HCT116 (cell line): ENCODE results near the gene WDR4. TPM values are rescaled to one million over a fixed set of nuclear protein-coding genes. Genes with fewer than 3 reads are reported as not detected.

Source experiments
- ATAC-seq: fragments of 200-7000 bp; cut with Tn5 transposase; 2 replicates; pipeline ENCODE4 v1.9.1; 2020; ENCODE audit warnings: mild to moderate bottlenecking, moderate library complexity
- BruUV-seq: library from RNA; stranded (reverse); fragments of 400-500 nt; replicated peaks from 2 replicates; lab custom pipeline; 2021; lab: Mats Ljungman, UMichigan
- CTCF ChIA-PET: fragments of 300-600 bp; sonication (Branson Sonifier 250); formaldehyde crosslinking; loops from one replicate; lab custom pipeline; 2021; ENCODE audit warnings: antibody characterized with exemption; lab: Charles Lee
- POLR2A ChIA-PET: fragments of 300-600, 350-600 bp; sonication (Branson Sonifier 250); formaldehyde crosslinking; loops from one replicate; lab custom pipeline; 2021; ENCODE audit warnings: antibody characterized with exemption; lab: Charles Lee
- RAD21 ChIA-PET, 2 experiments: fragments of 300-600 bp; sonication (Branson Sonifier 250); formaldehyde crosslinking; loops; one replicate each; lab custom pipeline; 2023; ENCODE audit warnings: low total read pairs in 2 of 2; ENCODE audit not compliant: uncharacterized antibody in 2 of 2, unreplicated experiment in 2 of 2, low non-redundant PET in 1 of 2; lab: Charles Lee
- DNase-seq: peaks from one replicate; pipeline ENCODE4 v3.0.0-alpha.2; 2010; ENCODE audit warnings: low read depth, low spot score
- H2AFZ ChIP-seq: fragments of 200-600 bp; shearing (Covaris generic), sonication (generic); 2 replicates; pipeline ENCODE4 v1.6.1; 2017; ENCODE audit warnings: low read depth, mixed run types, mixed read lengths, antibody characterized with exemption, low read length; ENCODE audit not compliant: poor library complexity, severe bottlenecking
- H3K27ac ChIP-seq: 2 replicates; pipeline ENCODE4 v1.5.1; 2012; ENCODE audit warnings: low read depth, low read length
- H3K27me3 ChIP-seq: fragments of 200-600 bp; sonication (generic); 2 replicates; pipeline ENCODE4 v1.6.1; 2016; ENCODE audit warnings: mixed run types, low read length, mixed read lengths; ENCODE audit not compliant: insufficient read depth
- H3K36me3 ChIP-seq, 2 experiments: fragments of 200-500 bp in 1 of 2; fragments of 200-600 bp in 1 of 2; sonication (Bioruptor generic) in 1 of 2; sonication (generic) in 1 of 2; 2 replicates each; pipeline versions ENCODE4 v1.5.1 to v1.6.1; 2014 to 2016; ENCODE audit warnings: low read length in 2 of 2, inconsistent platforms in 1 of 2, mixed read lengths in 1 of 2, mixed run types in 1 of 2; ENCODE audit not compliant: insufficient read depth in 2 of 2, control insufficient read depth in 1 of 2
- H3K4me1 ChIP-seq, 2 experiments: fragments of 200-600 bp in 1 of 2; sonication (generic) in 1 of 2; 2 replicates each; pipeline versions ENCODE4 v1.5.1 to v1.6.1; 2012 to 2017; ENCODE audit warnings: low read length in 2 of 2, inconsistent platforms in 1 of 2, mild to moderate bottlenecking in 1 of 2, mixed read lengths in 1 of 2, mixed run types in 1 of 2, moderate library complexity in 1 of 2; ENCODE audit not compliant: insufficient read depth in 2 of 2, control insufficient read depth in 1 of 2
- H3K4me2 ChIP-seq: fragments of 200-600 bp; sonication (generic); 2 replicates; pipeline ENCODE4 v1.6.1; 2017; ENCODE audit warnings: mixed run types, low read length, mixed read lengths
- H3K4me3 ChIP-seq, 2 experiments: fragments of 200-600 bp in 1 of 2; sonication (generic) in 1 of 2; replicated peaks in 1 of 2; 2 replicates each; pipeline ENCODE4 v1.5.1; 2011 to 2016; ENCODE audit warnings: low read length in 2 of 2, control low read depth in 1 of 2, low read depth in 1 of 2, mild to moderate bottlenecking in 1 of 2, mixed read lengths in 1 of 2, mixed run types in 1 of 2
- H3K79me2 ChIP-seq: fragments of 200-600 bp; sonication (generic); 2 replicates; pipeline ENCODE4 v1.6.1; 2017; ENCODE audit warnings: mild to moderate bottlenecking, mixed run types, low read length, moderate library complexity, mixed read lengths; ENCODE audit not compliant: insufficient read depth
- H3K9ac ChIP-seq: fragments of 200-600 bp; sonication (generic); 2 replicates; pipeline ENCODE4 v1.6.1; 2016; ENCODE audit warnings: low read length, mixed read lengths
- H3K9me2 ChIP-seq: fragments of 200-600 bp; sonication (generic), shearing (Covaris generic); 2 replicates; pipeline ENCODE4 v1.6.1; 2017; ENCODE audit warnings: mixed run types, mild to moderate bottlenecking, moderate library complexity; ENCODE audit not compliant: insufficient read depth
- H3K9me3 ChIP-seq, 2 experiments: fragments of 200-500 bp in 1 of 2; fragments of 200-600 bp in 1 of 2; sonication (Bioruptor generic) in 1 of 2; sonication (generic) in 1 of 2; 2 replicates each; pipeline ENCODE4 v1.6.1; 2014 to 2017; ENCODE audit warnings: low read length in 2 of 2, mixed read lengths in 2 of 2, inconsistent platforms in 1 of 2, low read depth in 1 of 2, mild to moderate bottlenecking in 1 of 2, mixed run types in 1 of 2, moderate library complexity in 1 of 2; ENCODE audit not compliant: control insufficient read depth in 1 of 2, insufficient read depth in 1 of 2
- H4K20me1 ChIP-seq: fragments of 200-600 bp; sonication (generic), shearing (Covaris generic); 2 replicates; pipeline ENCODE4 v1.6.1; 2017; ENCODE audit warnings: mixed run types, mild to moderate bottlenecking, moderate library complexity; ENCODE audit not compliant: insufficient read depth
- CBX3 ChIP-seq: IDR thresholded peaks from 2 replicates; pipeline ENCODE4 v1.6.1; 2012; ENCODE audit warnings: low read depth
- EZH2phosphoT487 ChIP-seq: fragments of 200-600 bp; IDR thresholded peaks from 2 replicates; pipeline ENCODE4 v1.6.1; 2018; ENCODE audit warnings: antibody characterized with exemption, borderline replicate concordance
- RAD21 ChIP-seq: IDR thresholded peaks from 2 replicates; pipeline ENCODE4 v1.6.1; 2012; ENCODE audit warnings: low read depth, mild to moderate bottlenecking
- YY1 ChIP-seq: IDR thresholded peaks from 2 replicates; pipeline ENCODE4 v1.6.1; 2011; ENCODE audit warnings: low read length, low read depth, moderate library complexity, mild to moderate bottlenecking; ENCODE audit not compliant: insufficient replicate concordance; ENCODE audit errors: extremely low read depth
- intact Hi-C: fragments of 100-400 bp; cut with micrococcal nuclease; formaldehyde crosslinking; loops from 2 replicates; pipeline ENCODE4 v1.10.0; 2022
- total RNA-seq: library from RNA; stranded (reverse); gene quantifications from one replicate; pipeline ENCODE4 v1.2.1, GENCODE V29; 2021; ENCODE audit not compliant: unreplicated experiment
- TF ChIP-seq, protein P1 (sequence below): IDR thresholded peaks from 2 replicates; pipeline ENCODE4 v1.6.1; 2011; ENCODE audit warnings: mild to moderate bottlenecking, low read length, moderate library complexity; ENCODE audit not compliant: insufficient replicate concordance; ENCODE audit errors: extremely low read depth

The WDR4 gene
- total RNA-seq, 1 experiment from 2014 or later: 34.8 TPM

DNA sequence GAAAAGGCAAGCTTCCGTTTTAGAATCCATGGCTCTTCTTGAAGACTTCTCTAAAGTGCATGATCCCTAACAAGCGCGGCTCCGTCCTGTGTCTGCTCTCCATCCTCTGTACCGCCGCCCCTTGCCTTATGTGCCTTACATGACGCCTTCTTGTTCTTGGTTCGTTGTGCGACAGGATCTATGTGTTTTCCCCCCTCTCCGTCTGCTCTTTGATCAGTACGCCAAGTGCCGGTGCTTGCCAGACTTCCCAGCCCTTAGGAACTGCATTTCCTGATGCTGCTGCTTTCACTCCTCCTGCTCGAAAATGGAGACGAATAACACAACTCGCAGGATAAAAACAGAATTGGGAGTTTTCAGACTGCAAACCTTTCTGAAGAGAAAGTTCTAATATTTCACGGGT is 26.9 kb upstream of the WDR4 start:
- Histone ChIP-seq H3K79me2 (peaks cover 31% of the 10 kb centered on the region; the same call in 1 of the 2 replicates), H3K4me2 (no peak overlapping the region)
- TF ChIP-seq, protein P1, sequence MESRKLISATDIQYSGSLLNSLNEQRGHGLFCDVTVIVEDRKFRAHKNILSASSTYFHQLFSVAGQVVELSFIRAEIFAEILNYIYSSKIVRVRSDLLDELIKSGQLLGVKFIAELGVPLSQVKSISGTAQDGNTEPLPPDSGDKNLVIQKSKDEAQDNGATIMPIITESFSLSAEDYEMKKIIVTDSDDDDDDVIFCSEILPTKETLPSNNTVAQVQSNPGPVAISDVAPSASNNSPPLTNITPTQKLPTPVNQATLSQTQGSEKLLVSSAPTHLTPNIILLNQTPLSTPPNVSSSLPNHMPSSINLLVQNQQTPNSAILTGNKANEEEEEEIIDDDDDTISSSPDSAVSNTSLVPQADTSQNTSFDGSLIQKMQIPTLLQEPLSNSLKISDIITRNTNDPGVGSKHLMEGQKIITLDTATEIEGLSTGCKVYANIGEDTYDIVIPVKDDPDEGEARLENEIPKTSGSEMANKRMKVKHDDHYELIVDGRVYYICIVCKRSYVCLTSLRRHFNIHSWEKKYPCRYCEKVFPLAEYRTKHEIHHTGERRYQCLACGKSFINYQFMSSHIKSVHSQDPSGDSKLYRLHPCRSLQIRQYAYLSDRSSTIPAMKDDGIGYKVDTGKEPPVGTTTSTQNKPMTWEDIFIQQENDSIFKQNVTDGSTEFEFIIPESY: no peak
- TF ChIP-seq YY1 (no peak), EZH2phosphoT487 (no peak), RAD21 (no peak)
- TF ChIP-seq, all 23 proteins: peak for 0
- Histone ChIP-seq H3K36me3 (peaks cover 26 to 43% of the 10 kb centered on the region in 2 experiments), H3K4me1 (no peaks in the 10 kb centered on the region), H3K27ac (no peak overlapping the region), H2AFZ (no peak overlapping the region), H3K9me3 (no peaks in the 10 kb centered on the region), H4K20me1 (no peaks in the 10 kb centered on the region), H3K27me3 (no peaks in the 10 kb centered on the region), H3K9ac (no peak overlapping the region), H3K9me2 (no peaks in the 10 kb centered on the region), H3K4me3 (no peak overlapping the region)
- POLR2A ChIA-PET: no interaction called here
- ATAC-seq (no peak), DNase-seq (no peak)
- intact Hi-C loops: no loop called here
- CTCF ChIA-PET: no interaction called here
- RAD21 ChIA-PET: no interaction called here
- BruUV-seq: no TSS peak

DNA sequence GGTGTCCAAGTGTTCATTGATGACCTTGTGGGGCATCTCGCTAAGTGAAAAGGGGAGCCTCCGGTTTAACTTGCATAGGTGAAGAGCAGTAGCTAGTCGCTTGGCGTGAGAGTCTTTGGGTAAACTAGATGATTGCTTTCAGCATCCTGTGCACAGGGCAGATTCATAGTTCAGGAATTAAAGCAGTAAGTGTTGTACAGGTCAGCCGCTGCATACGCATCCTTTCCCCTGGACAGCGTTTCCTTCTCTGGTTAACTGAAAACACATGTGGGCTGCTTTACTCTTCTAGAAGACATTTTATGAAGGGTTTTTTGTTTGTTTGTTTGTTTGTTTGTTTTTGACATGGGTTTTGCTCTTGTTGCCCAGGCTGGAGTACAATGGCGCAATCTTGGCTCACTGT is 25.9 kb upstream of the WDR4 start:
- TF ChIP-seq CBX3: no peak
- TF ChIP-seq, all 23 proteins: peak for 0
- intact Hi-C loops: no loop called here
- H3K9ac ChIP-seq: no peak overlapping the region
- no peaks in the 10 kb centered on the region for H3K9me2 ChIP-seq
- H4K20me1 ChIP-seq: no peaks in the 10 kb centered on the region
- CTCF ChIA-PET: no interaction called here
- no TSS peak for BruUV-seq
- no peaks in the 10 kb centered on the region for H3K9me3 ChIP-seq
- H3K4me2 ChIP-seq: no peak overlapping the region
- H3K27ac ChIP-seq: no peak overlapping the region
- DNase-seq (no peak), ATAC-seq (no peak)
- H3K4me1 ChIP-seq: no peaks in the 10 kb centered on the region
- no peak overlapping the region for H2AFZ ChIP-seq
- POLR2A ChIA-PET: no interaction called here
- no peaks in the 10 kb centered on the region for H3K27me3 ChIP-seq
- no peak overlapping the region for H3K4me3 ChIP-seq
- peaks cover 33 to 42% of the 10 kb centered on the region in 2 experiments for H3K36me3 ChIP-seq
- RAD21 ChIA-PET: no interaction called here
- H3K79me2 ChIP-seq: peaks cover 40% of the 10 kb centered on the region; the same call in 1 of the 2 replicates
